HFFc6 (cell line): ENCODE data around the gene ERP29. TPM values are rescaled to one million over a fixed set of nuclear protein-coding genes. Genes with fewer than 3 reads are reported as not detected.
"Not testable (repeated sequence)": the region's sequence is repeated elsewhere in the genome, so short reads cannot be mapped to it uniquely, and the experiment has no call there.

Source experiments
- DNase-seq: peaks from one replicate; pipeline ENCODE4 v3.0.0-alpha.2; 2018
- H3K27ac Mint-ChIP-seq: 2 replicates; pipeline ENCODE4 v1.8.0; 2020; ENCODE audit warnings: mild to moderate bottlenecking, mixed read lengths
- H3K27me3 Mint-ChIP-seq: 2 replicates; pipeline ENCODE4 v1.8.0; 2021; ENCODE audit warnings: mild to moderate bottlenecking, moderate library complexity, mixed read lengths; ENCODE audit not compliant: insufficient read depth
- H3K36me3 Mint-ChIP-seq: 2 replicates; pipeline ENCODE4 v1.8.0; 2021; ENCODE audit warnings: low read depth, mixed read lengths
- H3K4me1 Mint-ChIP-seq: 2 replicates; pipeline ENCODE4 v1.8.0; 2020; ENCODE audit warnings: low read depth, mixed read lengths
- H3K4me3 Mint-ChIP-seq: 2 replicates; pipeline ENCODE4 v1.8.0; 2020; ENCODE audit warnings: mild to moderate bottlenecking, moderate library complexity, mixed read lengths
- H3K9me3 Mint-ChIP-seq: 2 replicates; pipeline ENCODE4 v1.8.0; 2020; ENCODE audit warnings: mild to moderate bottlenecking, mixed read lengths
- CTCF ChIP-seq: fragments of 200-600 bp; sonication (generic); IDR thresholded peaks from 2 replicates; pipeline ENCODE4 v1.5.0; 2021; ENCODE audit warnings: antibody characterized with exemption, mild to moderate bottlenecking
- total RNA-seq, 6 experiments: library from RNA; stranded (reverse); fragmentation: NEBNext Ultra II Directional; extraction: Animal tissue kit (Norgen Biotek cat#: 25700); gene quantifications; 2 replicates in 1 of 6; 3 replicates in 5 of 6; pipeline ENCODE4 v1.2.3, GENCODE V29; 2021

The ERP29 gene
- total RNA-seq, 6 experiments from 2014 or later, result 84.2 to 94.7 (median 88.4) TPM

DNA sequence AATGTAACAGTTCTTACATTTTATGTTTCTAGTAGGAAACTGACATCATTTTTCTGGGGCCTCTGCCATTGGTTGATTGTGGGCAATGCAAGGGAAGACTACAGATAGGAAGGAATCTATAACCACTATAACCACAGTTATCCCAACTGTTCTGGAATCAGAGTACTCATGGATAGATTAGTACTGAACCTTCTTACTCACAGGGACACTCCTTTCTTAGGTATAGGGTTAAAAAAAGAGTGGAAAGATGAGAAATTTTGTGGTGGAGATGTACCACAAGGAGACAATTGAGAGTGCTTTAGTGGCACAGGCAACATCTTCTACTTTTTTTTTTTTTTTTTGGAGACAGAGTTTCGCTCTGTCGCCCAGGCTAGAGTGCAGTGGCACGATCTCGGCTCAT lies 21.3 kb upstream of the ERP29 start:
- TF ChIP-seq CTCF, result no peak
- Mint-ChIP-seq H3K27me3 (no peaks in the 10 kb centered on the region; the same call in 1 of the 2 replicates), H3K36me3 (no peaks in the 10 kb centered on the region), H3K4me1 (no peaks in the 10 kb centered on the region), H3K27ac (no peak overlapping the region), H3K9me3 (no peaks in the 10 kb centered on the region), H3K4me3 (no peak overlapping the region)
- DNase-seq, result peak; percentile 13

- H3K27me3 Mint-ChIP-seq, result no peaks in the 10 kb centered on the region; the same call in 1 of the 2 replicates
These were observed 20.8 kb upstream of the ERP29 start for GRCh38 chr12:111992464-111992863.

GRCh38 chr12:111993292-111994150 lies 19.7 kb upstream of the ERP29 start:
- no peaks in the 10 kb centered on the region for H3K4me1 Mint-ChIP-seq
- no peaks in the 10 kb centered on the region for H3K36me3 Mint-ChIP-seq
- no peaks in the 10 kb centered on the region; the same call in 1 of the 2 replicates for H3K27me3 Mint-ChIP-seq
- no peak for TF ChIP-seq CTCF
- H3K9me3 Mint-ChIP-seq, result no peaks in the 10 kb centered on the region
- H3K27ac Mint-ChIP-seq, result no peak overlapping the region
- no peak overlapping the region for H3K4me3 Mint-ChIP-seq
- no peak for DNase-seq

More at GRCh38 chr12:111992464-111992863, 20.8 kb upstream of the ERP29 start:
- no peaks in the 10 kb centered on the region for H3K4me1 Mint-ChIP-seq
- no peaks in the 10 kb centered on the region for H3K9me3 Mint-ChIP-seq
- DNase-seq, result no peak
- no peaks in the 10 kb centered on the region for H3K36me3 Mint-ChIP-seq
- no peak overlapping the region for H3K27ac Mint-ChIP-seq
- no peak for TF ChIP-seq CTCF
- no peak overlapping the region for H3K4me3 Mint-ChIP-seq

DNA sequence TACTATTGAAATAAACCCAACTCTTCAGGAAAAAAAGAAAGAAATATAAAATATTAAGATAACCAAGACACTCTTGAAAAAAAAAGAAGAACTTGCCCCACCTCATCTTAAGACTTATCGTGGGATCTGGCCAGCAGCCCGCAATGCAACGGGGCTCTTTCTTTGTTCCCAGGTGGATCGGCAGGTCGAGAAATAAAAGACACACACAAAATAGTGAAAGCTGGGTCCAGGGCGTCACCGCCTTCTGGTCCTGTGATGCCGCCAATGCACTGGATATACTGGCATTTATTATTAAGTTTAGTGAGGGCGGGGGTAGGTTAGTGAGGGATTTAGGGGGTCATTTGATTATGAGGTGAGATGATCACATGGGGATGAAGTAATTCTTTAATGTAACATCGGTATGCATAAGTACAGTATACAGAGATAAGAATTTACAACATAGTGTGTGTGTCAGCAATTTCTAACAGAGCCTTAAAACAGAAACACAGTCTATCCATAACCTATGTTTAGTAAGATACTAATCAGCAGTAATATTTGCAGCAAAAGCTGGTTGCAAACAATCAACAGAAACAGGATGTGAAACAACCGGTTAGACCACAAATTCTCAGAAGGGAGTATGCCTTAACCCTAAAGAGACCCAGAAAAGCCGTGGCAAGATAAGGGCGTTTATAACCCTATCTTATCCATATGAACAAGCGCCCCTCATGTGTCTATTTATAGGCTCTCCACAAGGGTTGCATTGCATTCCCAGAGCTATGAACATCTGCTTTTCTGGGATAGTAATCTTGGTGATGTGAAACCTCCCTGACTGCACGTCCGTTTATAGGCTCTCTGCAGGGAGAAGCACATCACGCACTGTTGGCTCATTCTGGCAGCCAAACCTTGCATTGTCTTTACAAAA lies 18.8 kb upstream of the ERP29 start:
- not testable (repeated sequence) for H3K27ac Mint-ChIP-seq, H3K9me3 Mint-ChIP-seq, H3K36me3 Mint-ChIP-seq, H3K4me3 Mint-ChIP-seq, DNase-seq, H3K27me3 Mint-ChIP-seq, H3K4me1 Mint-ChIP-seq

GRCh38 chr12:111995782-111996480 lies 17.3 kb upstream of the ERP29 start:
- Mint-ChIP-seq H3K27ac (no peak overlapping the region), H3K4me3 (no peak overlapping the region), H3K27me3 (no peaks in the 10 kb centered on the region; the same call in 1 of the 2 replicates), H3K9me3 (no peaks in the 10 kb centered on the region), H3K4me1 (no peaks in the 10 kb centered on the region), H3K36me3 (no peaks in the 10 kb centered on the region)
- TF ChIP-seq CTCF, result no peak
- no peak for DNase-seq
